Neural crest cell (in vitro differentiated cells): ENCODE data around the gene SLC39A1. TPM values are rescaled to one million over a fixed set of nuclear protein-coding genes. Genes with fewer than 3 reads are reported as not detected.

ENCODE experiments used
- DNase-seq: peaks from one replicate; pipeline ENCODE4 v3.0.0; 2021; ENCODE audit warnings: low read depth, mixed read lengths, low spot score
- H3K27ac Mint-ChIP-seq: one replicate; pipeline ENCODE4 v1.8.0; 2021; ENCODE audit warnings: mild to moderate bottlenecking, mixed read lengths; ENCODE audit not compliant: unreplicated experiment
- H3K27me3 Mint-ChIP-seq: 2 replicates; pipeline ENCODE4 v1.8.0; 2021; ENCODE audit warnings: low read depth, mild to moderate bottlenecking, mixed read lengths
- H3K36me3 Mint-ChIP-seq: 2 replicates; pipeline ENCODE4 v1.8.0; 2021; ENCODE audit warnings: low read depth, mild to moderate bottlenecking, mixed read lengths
- H3K4me1 Mint-ChIP-seq: 2 replicates; pipeline ENCODE4 v1.8.0; 2021; ENCODE audit warnings: mixed read lengths
- H3K4me3 Mint-ChIP-seq: one replicate; pipeline ENCODE4 v1.8.0; 2021; ENCODE audit warnings: mild to moderate bottlenecking, mixed read lengths
- H3K9me3 Mint-ChIP-seq: 2 replicates; pipeline ENCODE4 v1.8.0; 2021; ENCODE audit warnings: mixed read lengths
- total RNA-seq: library from RNA; stranded (reverse); gene quantifications from 2 replicates; pipeline ENCODE4 v1.2.1, GENCODE V29; 2021
- TF ChIP-seq, protein P1 (sequence below): fragments of 200-600 bp; sonication (generic); conservative IDR thresholded peaks from 2 replicates; pipeline ENCODE4 v1.5.0; 2021; ENCODE audit warnings: antibody characterized with exemption, mild to moderate bottlenecking

SLC39A1 gene
- total RNA-seq, 1 donor from 2014 or later = 113 TPM

DNA sequence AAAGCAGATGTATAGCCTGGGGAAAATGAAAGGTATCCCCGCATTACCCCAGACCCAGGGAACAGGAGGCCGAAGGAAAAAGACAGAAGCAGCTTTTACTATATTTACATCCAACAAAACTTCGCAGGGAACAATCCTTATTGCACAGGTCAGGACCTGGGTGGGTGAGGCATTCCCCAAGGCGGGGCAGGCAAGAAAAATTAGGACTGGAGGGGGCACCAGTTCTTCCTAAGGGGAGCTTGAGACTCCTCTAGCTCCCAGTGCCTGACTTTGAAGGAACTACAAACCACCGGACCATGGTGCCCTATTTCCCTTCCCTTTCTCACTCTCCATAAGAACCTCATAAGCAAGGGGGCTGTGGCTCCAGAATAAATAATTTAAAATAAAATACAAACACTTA is 33.9 kb downstream of the SLC39A1 start:
- no peaks in the 10 kb centered on the region for H3K27me3 Mint-ChIP-seq
- H3K27ac Mint-ChIP-seq = peak overlapping the region; percentile 88
- no peaks in the 10 kb centered on the region for H3K9me3 Mint-ChIP-seq
- peaks cover 20% of the 10 kb centered on the region for H3K4me1 Mint-ChIP-seq
- peaks cover 1% of the 10 kb centered on the region for H3K36me3 Mint-ChIP-seq
- TF ChIP-seq, protein P1, sequence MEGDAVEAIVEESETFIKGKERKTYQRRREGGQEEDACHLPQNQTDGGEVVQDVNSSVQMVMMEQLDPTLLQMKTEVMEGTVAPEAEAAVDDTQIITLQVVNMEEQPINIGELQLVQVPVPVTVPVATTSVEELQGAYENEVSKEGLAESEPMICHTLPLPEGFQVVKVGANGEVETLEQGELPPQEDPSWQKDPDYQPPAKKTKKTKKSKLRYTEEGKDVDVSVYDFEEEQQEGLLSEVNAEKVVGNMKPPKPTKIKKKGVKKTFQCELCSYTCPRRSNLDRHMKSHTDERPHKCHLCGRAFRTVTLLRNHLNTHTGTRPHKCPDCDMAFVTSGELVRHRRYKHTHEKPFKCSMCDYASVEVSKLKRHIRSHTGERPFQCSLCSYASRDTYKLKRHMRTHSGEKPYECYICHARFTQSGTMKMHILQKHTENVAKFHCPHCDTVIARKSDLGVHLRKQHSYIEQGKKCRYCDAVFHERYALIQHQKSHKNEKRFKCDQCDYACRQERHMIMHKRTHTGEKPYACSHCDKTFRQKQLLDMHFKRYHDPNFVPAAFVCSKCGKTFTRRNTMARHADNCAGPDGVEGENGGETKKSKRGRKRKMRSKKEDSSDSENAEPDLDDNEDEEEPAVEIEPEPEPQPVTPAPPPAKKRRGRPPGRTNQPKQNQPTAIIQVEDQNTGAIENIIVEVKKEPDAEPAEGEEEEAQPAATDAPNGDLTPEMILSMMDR = no peak
- H3K4me3 Mint-ChIP-seq = peak overlapping the region; percentile 26
- DNase-seq = no peak

- Mint-ChIP-seq H3K27me3 (no peaks in the 10 kb centered on the region), H3K4me3 (peak overlapping the region; percentile 26), H3K27ac (peak overlapping the region; percentile 88), H3K36me3 (no peaks in the 10 kb centered on the region), H3K9me3 (no peaks in the 10 kb centered on the region), H3K4me1 (peaks cover 22% of the 10 kb centered on the region)
- no peak for DNase-seq
- TF ChIP-seq, protein P1 = no peak
Measured at GRCh38 chr1:153928791-153929341, 34.5 kb downstream of the SLC39A1 start.

DNA sequence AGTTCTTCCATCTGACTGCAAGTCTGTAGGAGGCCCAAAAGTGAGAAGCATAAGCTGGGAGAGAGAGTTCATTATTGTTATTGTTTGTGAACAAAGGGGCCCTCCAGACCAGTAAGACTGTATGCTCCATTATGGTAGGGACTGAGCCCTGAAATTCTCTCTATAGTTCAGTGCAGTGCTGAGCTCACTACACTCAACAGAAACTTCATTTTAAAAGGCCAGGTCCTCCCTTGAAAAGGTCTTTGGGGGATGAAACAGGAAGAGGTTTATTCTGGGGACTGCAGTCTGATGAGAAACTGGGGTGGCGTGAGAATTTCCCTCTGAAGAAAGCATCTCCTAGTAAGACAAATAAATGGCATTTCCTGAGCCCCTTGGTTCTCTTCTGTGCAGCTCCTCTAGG is 35.1 kb downstream of the SLC39A1 start:
- Mint-ChIP-seq H3K36me3 (no peaks in the 10 kb centered on the region), H3K27me3 (no peaks in the 10 kb centered on the region), H3K9me3 (no peaks in the 10 kb centered on the region), H3K4me1 (peaks cover 25% of the 10 kb centered on the region), H3K27ac (peak overlapping the region; percentile 9), H3K4me3 (peak overlapping the region; percentile 51)
- DNase-seq = no peak
- TF ChIP-seq, protein P1 = no peak

DNA sequence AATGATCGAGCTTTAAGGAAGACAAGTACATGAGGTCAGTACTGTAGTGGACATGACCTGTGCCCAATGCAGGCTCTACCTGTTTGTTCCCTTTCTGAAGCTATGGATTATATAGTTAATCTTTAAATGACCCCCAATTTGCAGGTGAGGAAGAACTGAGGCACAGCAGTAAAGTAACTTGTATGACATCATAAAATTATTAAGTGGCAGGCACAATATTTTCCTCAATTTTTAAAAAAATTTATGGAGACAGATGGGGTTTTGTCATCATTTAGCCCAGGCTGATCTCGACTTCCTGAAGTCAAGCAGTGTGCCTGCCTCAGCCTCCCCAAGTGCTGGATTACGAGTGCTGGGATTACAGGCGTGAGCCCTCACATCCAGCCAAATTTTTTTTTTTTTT is 36.9 kb downstream of the SLC39A1 start:
- Mint-ChIP-seq H3K27me3 (peaks cover 2% of the 10 kb centered on the region), H3K4me1 (peaks cover 32% of the 10 kb centered on the region), H3K27ac (no peak overlapping the region), H3K36me3 (no peaks in the 10 kb centered on the region), H3K4me3 (peak overlapping the region; percentile 42), H3K9me3 (no peaks in the 10 kb centered on the region)
- no peak for DNase-seq
- TF ChIP-seq, protein P1 = no peak

GRCh38 chr1:153922972-153923925 is 40.1 kb downstream of the SLC39A1 start, which contains the start of gene GATAD2B:
TSS of gene GATAD2B (minus strand) at chr1:153922972. CDS start at chr1:153828347, 94,625 bp downstream.
- Mint-ChIP-seq H3K27ac (peak within 1 kb of the TSS; percentile 97), H3K36me3 (no peaks in the 10 kb centered on the region), H3K4me3 (peak within 1 kb of the TSS; percentile 91), H3K27me3 (peaks cover 2% of the 10 kb centered on the region), H3K4me1 (peaks cover 39% of the 10 kb centered on the region), H3K9me3 (no peaks in the 10 kb centered on the region)
- peak; percentile 97 for DNase-seq
- TF ChIP-seq, protein P1 = no peak
